Endothelial cell of umbilical vein (primary cell): Measurements from ENCODE around the gene NFKBIA. TPM values are rescaled to one million over a fixed set of nuclear protein-coding genes. Genes with fewer than 3 reads are reported as not detected.

Source experiments
- BruUV-seq: library from RNA; stranded (reverse); fragments of 400-500 nt; replicated peaks from 2 replicates; lab custom pipeline; 2021; lab: Mats Ljungman, UMichigan
- CTCF ChIA-PET: fragments of 300-600, 350-600 bp; sonication (Branson Sonifier 250); formaldehyde crosslinking; loops from one replicate; lab custom pipeline; 2021; ENCODE audit warnings: antibody characterized with exemption, inconsistent platforms; lab: Charles Lee
- POLR2A ChIA-PET: fragments of 300-600, 350-600 bp; sonication (Branson Sonifier 250); formaldehyde crosslinking; loops from one replicate; lab custom pipeline; 2021; ENCODE audit warnings: antibody characterized with exemption, inconsistent platforms; lab: Charles Lee
- DNase-seq: peaks from one replicate; pipeline ENCODE4 v3.0.0-alpha.2; 2011; ENCODE audit warnings: low read depth, low spot score
- FAIRE-seq: peaks from 2 replicates; lab custom pipeline; 2011; peaks lifted over from hg19 to GRCh38; lab: Jason Lieb, UNC
- H2AFZ ChIP-seq: 2 replicates; pipeline ENCODE4 v1.6.0; 2012; ENCODE audit warnings: low read depth, low read length, control low read depth, inconsistent platforms
- H3K27ac ChIP-seq: 2 replicates; pipeline ENCODE4 v1.5.1; 2011; ENCODE audit warnings: low read depth, mild to moderate bottlenecking, control low read depth, low read length, moderate library complexity; ENCODE audit not compliant: insufficient read depth
- H3K27me3 ChIP-seq, 2 experiments: 2 replicates each; pipeline versions ENCODE4 v1.6.0 to v1.6.1; 2011; ENCODE audit warnings: low read length in 2 of 2, mixed read lengths in 1 of 2; ENCODE audit not compliant: control insufficient read depth in 2 of 2, insufficient read depth in 2 of 2
- H3K36me3 ChIP-seq, 2 experiments: 2 replicates in 1 of 2; 3 replicates in 1 of 2; pipeline ENCODE4 v1.5.1; 2011; ENCODE audit warnings: low read length in 2 of 2, mild to moderate bottlenecking in 1 of 2, moderate library complexity in 1 of 2; ENCODE audit not compliant: control insufficient read depth in 2 of 2, insufficient read depth in 2 of 2; ENCODE audit errors: extremely low read depth in 1 of 2
- H3K4me1 ChIP-seq: 3 replicates; pipeline ENCODE4 v1.5.1; 2011; ENCODE audit warnings: mild to moderate bottlenecking, low read length; ENCODE audit not compliant: control insufficient read depth, insufficient read depth; ENCODE audit errors: extremely low read depth
- H3K4me2 ChIP-seq: 2 replicates; pipeline ENCODE4 v1.6.1; 2011; ENCODE audit warnings: low read length, control low read depth, mixed read lengths; ENCODE audit not compliant: insufficient read depth
- H3K4me3 ChIP-seq, 3 experiments: fragments of 200-600 bp in 1 of 3; sonication (generic), shearing (Covaris generic) in 1 of 3; replicated peaks in 1 of 3; 2 replicates each; pipeline ENCODE4 v1.5.1; 2011 to 2016; ENCODE audit warnings: control low read depth in 3 of 3, low read length in 3 of 3, mild to moderate bottlenecking in 2 of 3, inconsistent platforms in 1 of 3, low read depth in 1 of 3, moderate library complexity in 1 of 3; ENCODE audit not compliant: insufficient read depth in 1 of 3
- H3K79me2 ChIP-seq: 2 replicates; pipeline ENCODE4 v1.6.0; 2012; ENCODE audit warnings: low read length, inconsistent platforms; ENCODE audit not compliant: control insufficient read depth, insufficient read depth
- H3K9ac ChIP-seq: replicated peaks from 2 replicates; pipeline ENCODE3; 2011; ENCODE audit warnings: low read length, control low read depth; ENCODE audit not compliant: insufficient read depth; ENCODE audit errors: extremely low read depth
- H3K9me1 ChIP-seq: replicated peaks from 3 replicates; pipeline ENCODE4 v1.6.0; 2011; ENCODE audit warnings: mild to moderate bottlenecking, low read length; ENCODE audit not compliant: control insufficient read depth, insufficient read depth; ENCODE audit errors: extremely low read depth
- H3K9me3 ChIP-seq: replicated peaks from 2 replicates; pipeline ENCODE4 v1.5.1; 2012; ENCODE audit warnings: low read length, inconsistent platforms; ENCODE audit not compliant: control insufficient read depth, insufficient read depth
- H4K20me1 ChIP-seq: replicated peaks from 2 replicates; pipeline ENCODE3; 2011; ENCODE audit warnings: mild to moderate bottlenecking, low read length; ENCODE audit not compliant: control insufficient read depth, insufficient read depth; ENCODE audit errors: extremely low read depth
- EZH2 ChIP-seq: IDR thresholded peaks from 2 replicates; pipeline ENCODE4 v1.6.1; 2012; ENCODE audit warnings: borderline replicate concordance, low read depth, mild to moderate bottlenecking, moderate library complexity, low read length, inconsistent platforms; ENCODE audit not compliant: severe bottlenecking
- FOS ChIP-seq: IDR thresholded peaks from 2 replicates; pipeline ENCODE4 v1.6.1; 2011; ENCODE audit warnings: mild to moderate bottlenecking, low read length, moderate library complexity, borderline replicate concordance; ENCODE audit not compliant: insufficient read depth
- GATA2 ChIP-seq: IDR thresholded peaks from 2 replicates; pipeline ENCODE4 v1.7.0; 2011; ENCODE audit warnings: low read depth, mild to moderate bottlenecking, moderate library complexity, mixed read lengths, low read length; ENCODE audit not compliant: insufficient read length, insufficient read depth
- JUN ChIP-seq: IDR thresholded peaks from 2 replicates; pipeline ENCODE4 v1.6.1; 2011; ENCODE audit warnings: borderline replicate concordance, low read depth; ENCODE audit not compliant: insufficient read length, insufficient read depth
- MYC ChIP-seq: IDR thresholded peaks from one replicate; pipeline ENCODE4 v1.6.1; 2011; ENCODE audit warnings: mild to moderate bottlenecking, low read depth, low read length
- POLR2A ChIP-seq: IDR thresholded peaks from 2 replicates; pipeline ENCODE4 v1.6.1; 2012; ENCODE audit warnings: low read depth, mild to moderate bottlenecking, control low read depth, low read length
- POLR2AphosphoS5 ChIP-seq: IDR thresholded peaks from 2 replicates; pipeline ENCODE4 v1.6.1; 2012; ENCODE audit warnings: low read depth, mild to moderate bottlenecking, control low read depth, low read length, moderate library complexity; ENCODE audit not compliant: insufficient read depth
- dilution Hi-C: fragments of 300-500 bp; cut with MboI; formaldehyde crosslinking; loops from one replicate; pipeline ENCODE4 v1.15.0; 2019; ENCODE audit warnings: low sequenced_read_pairs; ENCODE audit not compliant: extremely low pct_ligation_motif_present
- intact Hi-C: fragments of 100-400 bp; cut with micrococcal nuclease; formaldehyde crosslinking; loops from one replicate; pipeline ENCODE4 v1.10.0; 2022
- polyA plus RNA-seq, 4 experiments: library from polyadenylated mRNA; depleted of rRNA in 3 of 4; stranded (reverse) in 3 of 4; unstranded in 1 of 4; fragments of >200 nt; gene quantifications; 2 replicates each; pipeline versions ENCODE4 v1.2.1 to v1.2.3, GENCODE V29; 2011 to 2012; ENCODE audit warnings: missing spikeins in 1 of 4
- total RNA-seq: library from RNA; stranded (reverse); gene quantifications from 2 replicates; pipeline ENCODE4 v1.2.3, GENCODE V29; 2021
- TF ChIP-seq, protein P1 (sequence below): IDR thresholded peaks from 2 replicates; pipeline ENCODE4 v1.6.1; 2011; ENCODE audit not compliant: insufficient read depth, insufficient read length
- TF ChIP-seq, protein P2 (sequence below), 2 donors: IDR thresholded peaks; 1 replicate in 1 of 2; 2 replicates in 1 of 2; pipeline ENCODE4 v1.5.1; 2011; ENCODE audit warnings: low read length in 2 of 2, mild to moderate bottlenecking in 2 of 2, moderate library complexity in 2 of 2, control low read depth in 1 of 2, inconsistent platforms in 1 of 2, low read depth in 1 of 2; ENCODE audit not compliant: insufficient read depth in 1 of 2; ENCODE audit errors: extremely low read depth in 1 of 2

Gene NFKBIA
- total and polyA plus RNA-seq, 2 donors (not counting 3 experiments of a cell fraction or from before 2014, with no cell fraction given) = 55.7 to 82.8 TPM

DNA sequence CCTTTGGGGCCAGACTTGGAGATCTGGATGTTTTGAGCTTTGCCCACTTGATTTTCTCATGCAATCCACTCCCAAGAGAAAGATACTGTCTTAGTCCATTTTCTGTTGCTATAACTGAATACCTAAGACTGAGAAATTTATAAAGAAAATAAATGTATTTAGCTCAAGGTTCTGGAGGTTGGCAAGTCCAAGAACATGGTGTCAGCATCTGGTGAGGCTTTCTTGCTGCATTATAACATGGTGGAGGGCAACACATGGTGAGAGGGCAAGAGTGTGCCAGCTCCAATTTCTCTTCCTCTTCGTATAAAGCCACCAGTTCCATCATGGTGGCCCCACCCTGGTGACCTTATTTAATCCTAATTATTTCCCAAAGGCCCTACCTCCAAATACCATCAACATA lies 39.6 kb upstream of the NFKBIA start:
- H2AFZ ChIP-seq = no peak overlapping the region
- dilution Hi-C loops (loop anchor here (25.0 kb wide), 1 partner anchor 243 kb away; no protein-coding TSS in a partner anchor), intact Hi-C loops (no loop called here)
- no peak overlapping the region for H3K9ac ChIP-seq
- no peaks in the 10 kb centered on the region for H4K20me1 ChIP-seq
- DNase-seq (no peak), FAIRE-seq (no peak)
- TF ChIP-seq, protein P1, sequence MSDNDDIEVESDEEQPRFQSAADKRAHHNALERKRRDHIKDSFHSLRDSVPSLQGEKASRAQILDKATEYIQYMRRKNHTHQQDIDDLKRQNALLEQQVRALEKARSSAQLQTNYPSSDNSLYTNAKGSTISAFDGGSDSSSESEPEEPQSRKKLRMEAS = no peak
- TF ChIP-seq, protein P2, sequence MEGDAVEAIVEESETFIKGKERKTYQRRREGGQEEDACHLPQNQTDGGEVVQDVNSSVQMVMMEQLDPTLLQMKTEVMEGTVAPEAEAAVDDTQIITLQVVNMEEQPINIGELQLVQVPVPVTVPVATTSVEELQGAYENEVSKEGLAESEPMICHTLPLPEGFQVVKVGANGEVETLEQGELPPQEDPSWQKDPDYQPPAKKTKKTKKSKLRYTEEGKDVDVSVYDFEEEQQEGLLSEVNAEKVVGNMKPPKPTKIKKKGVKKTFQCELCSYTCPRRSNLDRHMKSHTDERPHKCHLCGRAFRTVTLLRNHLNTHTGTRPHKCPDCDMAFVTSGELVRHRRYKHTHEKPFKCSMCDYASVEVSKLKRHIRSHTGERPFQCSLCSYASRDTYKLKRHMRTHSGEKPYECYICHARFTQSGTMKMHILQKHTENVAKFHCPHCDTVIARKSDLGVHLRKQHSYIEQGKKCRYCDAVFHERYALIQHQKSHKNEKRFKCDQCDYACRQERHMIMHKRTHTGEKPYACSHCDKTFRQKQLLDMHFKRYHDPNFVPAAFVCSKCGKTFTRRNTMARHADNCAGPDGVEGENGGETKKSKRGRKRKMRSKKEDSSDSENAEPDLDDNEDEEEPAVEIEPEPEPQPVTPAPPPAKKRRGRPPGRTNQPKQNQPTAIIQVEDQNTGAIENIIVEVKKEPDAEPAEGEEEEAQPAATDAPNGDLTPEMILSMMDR (IDR thresholded peaks at IDR 0.05; ENCODE audit: extremely low read depth in 1 of 2, insufficient read depth in 1 of 2, low read depth in 1 of 2, low read length in 2 of 2) = no peak
- TF ChIP-seq EZH2 = no peak
- no peak for TF ChIP-seq POLR2A
- TF ChIP-seq POLR2AphosphoS5 = no peak
- TF ChIP-seq JUN = no peak
- TF ChIP-seq FOS = no peak
- no peak for TF ChIP-seq MYC
- TF ChIP-seq GATA2 = no peak
- no peak overlapping the region for H3K4me3 ChIP-seq
- H3K79me2 ChIP-seq = no peaks in the 10 kb centered on the region
- BruUV-seq = no TSS peak
- no peaks in the 10 kb centered on the region for H3K9me3 ChIP-seq
- POLR2A ChIA-PET = no interaction called here
- peaks cover 0 to 2% of the 10 kb centered on the region in 2 experiments for H3K27me3 ChIP-seq
- no peak overlapping the region for H3K27ac ChIP-seq
- CTCF ChIA-PET = no interaction called here
- no peaks in the 10 kb centered on the region for H3K9me1 ChIP-seq
- no peaks in the 10 kb centered on the region for H3K4me1 ChIP-seq
- H3K36me3 ChIP-seq = no peaks in the 10 kb centered on the region
- no peak overlapping the region for H3K4me2 ChIP-seq
